GM10266 (cell line): ENCODE data around the gene C9orf78.

Experiments used
- DNase-seq: peaks from one replicate; pipeline ENCODE4 v3.0.0; 2012; ENCODE audit errors: extremely low spot score
- CTCF ChIP-seq: IDR thresholded peaks from 2 replicates; pipeline ENCODE4 v1.5.1; 2012; ENCODE audit warnings: mild to moderate bottlenecking, low read depth; ENCODE audit not compliant: control insufficient read depth, insufficient read depth; ENCODE audit errors: missing control alignments

Gene C9orf78

DNA sequence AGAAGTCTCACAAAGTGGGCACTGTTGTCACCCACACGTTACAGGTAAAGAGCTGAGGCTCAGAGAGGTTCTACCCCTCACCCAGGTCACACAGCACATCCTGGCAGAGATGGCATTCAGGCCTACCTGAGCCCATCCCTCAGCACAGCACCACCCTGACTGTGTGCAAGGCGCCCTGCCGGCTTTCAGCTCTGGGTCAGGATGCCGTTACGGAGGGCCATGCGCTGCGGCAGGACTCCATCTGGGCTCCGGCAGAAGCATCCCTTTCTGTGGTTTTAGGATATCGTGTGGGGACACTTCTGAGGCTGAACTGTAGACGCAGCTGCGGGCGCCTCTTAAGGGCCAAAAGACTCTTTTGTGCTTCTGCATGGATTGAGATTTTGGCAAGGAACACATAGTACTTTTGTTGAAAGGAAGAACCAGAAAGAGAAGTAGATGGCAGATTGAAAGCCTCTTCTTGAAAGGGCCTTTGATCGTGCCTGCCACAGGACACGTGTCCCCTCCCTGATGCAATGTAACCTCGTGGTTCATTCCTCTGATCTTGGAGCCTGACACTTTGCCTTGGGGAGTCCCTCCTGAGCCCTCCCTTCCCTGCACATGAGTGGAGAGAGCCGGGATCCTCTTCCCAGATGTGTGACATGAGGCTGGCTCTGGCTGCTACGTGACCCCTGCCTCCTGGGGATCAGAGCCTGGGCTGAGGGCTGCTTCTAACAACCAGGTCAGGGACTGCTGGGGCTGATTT is 31.5 kb upstream of the C9orf78 start:
- no peak for DNase-seq
- TF ChIP-seq CTCF, result no peak

GRCh38 chr9:129865668-129866320 is 30.7 kb upstream of the C9orf78 start:
- no peak for TF ChIP-seq CTCF
- no peak for DNase-seq

- no peak for TF ChIP-seq CTCF
- no peak for DNase-seq
Measured at GRCh38 chr9:129864991-129865647, 30.0 kb upstream of the C9orf78 start.

DNA sequence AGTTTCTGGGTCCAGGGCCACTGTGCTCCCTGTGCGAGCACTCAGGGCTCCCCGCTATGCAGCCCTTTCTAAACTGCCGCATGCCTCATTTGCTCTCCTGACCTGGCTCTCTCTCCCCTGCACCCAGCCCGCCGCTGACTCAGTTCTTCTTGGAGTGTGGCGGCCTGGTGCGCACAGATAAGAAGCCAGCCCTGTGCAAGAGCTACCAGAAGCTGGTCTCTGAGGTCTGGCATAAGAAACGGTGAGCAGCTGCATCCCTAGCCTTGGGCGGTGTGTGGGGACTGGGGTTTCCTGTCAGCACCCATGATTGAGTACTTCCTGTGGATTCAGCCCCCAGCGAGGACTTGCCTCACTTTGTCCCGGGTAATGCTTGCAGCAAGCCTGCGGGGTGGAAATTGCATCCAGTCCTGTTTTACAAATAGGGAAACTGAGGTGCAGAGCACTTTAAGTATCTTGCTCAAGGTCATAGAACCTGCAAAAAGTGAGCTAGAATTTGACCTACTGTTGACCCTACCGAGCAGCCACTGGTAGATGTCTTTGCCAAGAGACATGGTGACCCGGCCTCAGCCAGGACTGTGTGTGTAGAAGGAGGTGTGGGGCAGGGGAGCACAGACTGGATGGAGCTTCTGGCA is 28.1 kb upstream of the C9orf78 start:
- TF ChIP-seq CTCF, result no peak
- no peak for DNase-seq

DNA sequence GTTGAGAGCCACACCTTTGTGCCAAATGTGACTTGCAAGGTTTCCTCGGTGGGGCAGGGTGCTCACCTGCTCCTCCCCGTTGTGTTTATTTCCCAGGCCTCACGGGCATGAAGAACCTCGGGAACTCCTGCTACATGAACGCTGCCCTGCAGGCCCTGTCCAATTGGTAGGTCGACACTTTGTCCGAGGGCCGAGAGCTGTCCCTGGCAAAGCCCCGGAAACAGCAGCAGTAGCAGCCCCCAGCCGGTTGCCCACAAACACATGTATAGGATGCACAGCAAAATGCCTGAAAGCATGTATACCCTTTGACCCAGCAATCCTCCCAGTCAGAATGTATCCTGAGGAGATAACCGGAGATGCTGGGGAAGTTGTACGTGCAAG is 26.4 kb upstream of the C9orf78 start:
- no peak for DNase-seq
- TF ChIP-seq CTCF, result no peak

DNA sequence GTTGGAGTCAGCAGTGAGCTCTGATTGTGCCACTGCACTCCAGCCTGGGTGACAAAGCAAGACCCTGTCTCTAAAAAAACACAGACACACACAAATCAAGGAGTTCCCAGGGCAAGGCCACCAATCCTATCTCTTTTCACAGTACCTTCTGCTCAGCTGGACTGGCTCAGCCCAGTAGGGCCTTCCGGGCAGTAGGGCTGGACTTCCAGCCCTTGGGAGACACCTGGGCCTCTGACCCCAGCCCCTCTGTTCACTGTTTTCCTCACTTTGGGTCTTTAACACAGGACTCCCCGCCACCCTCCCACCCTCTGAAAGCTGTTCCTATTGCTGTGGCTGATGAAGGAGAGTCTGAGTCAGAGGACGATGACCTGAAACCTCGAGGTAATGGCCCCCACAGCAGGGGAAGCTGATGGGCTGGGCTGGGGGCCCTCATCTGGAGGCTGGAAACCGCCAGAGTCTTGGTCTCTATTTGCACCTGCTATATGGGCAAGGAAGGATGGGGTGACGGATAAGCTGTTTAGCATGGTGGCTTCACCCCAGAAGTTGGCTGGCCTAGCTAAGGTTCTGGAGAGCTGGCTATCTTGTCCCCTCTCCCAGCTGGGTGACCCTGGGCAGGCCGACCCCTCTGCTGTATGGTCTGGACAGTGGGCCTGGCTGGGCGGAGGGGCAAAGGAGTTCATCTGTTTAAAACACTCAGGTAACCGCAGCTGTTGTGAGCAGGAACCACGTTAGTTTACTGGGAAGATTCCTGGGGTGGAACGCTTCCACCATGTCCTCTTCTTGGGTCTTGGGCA is 25.8 kb upstream of the C9orf78 start:
- no peak for DNase-seq
- no peak for TF ChIP-seq CTCF
